SH-SY5Y (cell line): Measurements from ENCODE around the gene GOLGA6A.

ENCODE experiments used
- GATA2 ChIP-seq: IDR thresholded peaks from 2 replicates; pipeline ENCODE4 v1.6.1; 2011; ENCODE audit warnings: mild to moderate bottlenecking, low read depth, low read length
- GATA3 ChIP-seq: IDR thresholded peaks from 2 replicates; pipeline ENCODE4 v1.6.1; 2011; ENCODE audit warnings: low read depth, mild to moderate bottlenecking, low read length, moderate library complexity

DNA sequence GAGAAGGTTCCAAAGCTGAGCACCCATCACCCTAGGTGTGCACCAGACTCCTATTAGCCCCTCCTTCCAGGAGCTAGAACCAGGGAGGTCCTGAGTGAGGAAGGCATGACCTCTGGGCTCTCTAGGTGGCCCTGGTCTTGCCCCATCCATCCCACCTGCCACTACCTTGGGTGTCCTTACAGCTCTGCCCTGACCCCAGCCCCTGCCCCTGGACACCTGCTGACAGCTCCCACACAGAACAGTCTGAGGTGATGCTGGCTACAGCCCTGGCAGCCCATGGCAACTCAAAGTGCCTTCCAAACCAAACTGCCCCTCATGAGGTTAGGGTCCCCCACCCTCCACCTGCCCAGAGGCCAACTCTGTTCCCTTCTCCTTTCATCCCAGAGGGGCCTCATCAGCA lies 37.2 kb downstream of the GOLGA6A start:
- TF ChIP-seq GATA2 (no peak), GATA3 (no peak)
